Thymus (tissue), 11 donors: ENCODE data around the gene C1orf167. TPM values are rescaled to one million over a fixed set of nuclear protein-coding genes. Genes with fewer than 3 reads are reported as not detected.
A peak's percentile ranks its signal among the peaks of the same experiment; 100 is the strongest.

Experiments
- DNase-seq, 9 donors: peaks; one replicate each; pipeline ENCODE4 v3.0.0-alpha.2; 2013; ENCODE audit warnings: low spot score in 9 of 9, low read depth in 6 of 9, missing footprints in 1 of 9
- H3K27ac ChIP-seq, 2 donors: one replicate each; pipeline ENCODE4 v1.5.1; 2013; ENCODE audit warnings: control low read depth in 1 of 2, low read depth in 1 of 2, low read length in 1 of 2, mild to moderate bottlenecking in 1 of 2, moderate library complexity in 1 of 2
- H3K27me3 ChIP-seq, 2 donors: one replicate each; pipeline ENCODE4 v1.5.1; 2013; ENCODE audit warnings: low read length in 1 of 2; ENCODE audit not compliant: control insufficient read depth in 2 of 2, insufficient read depth in 1 of 2
- H3K36me3 ChIP-seq, 2 donors: one replicate each; pipeline ENCODE4 v1.5.1; 2013; ENCODE audit warnings: low read length in 1 of 2, mild to moderate bottlenecking in 1 of 2, moderate library complexity in 1 of 2; ENCODE audit not compliant: control insufficient read depth in 2 of 2, insufficient read depth in 2 of 2
- H3K4me1 ChIP-seq, 2 donors: one replicate each; pipeline ENCODE4 v1.5.1; 2013; ENCODE audit warnings: low read length in 2 of 2; ENCODE audit not compliant: control insufficient read depth in 2 of 2, insufficient read depth in 2 of 2
- H3K4me3 ChIP-seq, 2 donors: one replicate each; pipeline ENCODE4 v1.5.1; 2013; ENCODE audit warnings: low read length in 2 of 2, control low read depth in 1 of 2, mild to moderate bottlenecking in 1 of 2
- H3K9me3 ChIP-seq, 2 donors: one replicate each; pipeline ENCODE4 v1.5.1; 2013; ENCODE audit warnings: low read length in 1 of 2, mild to moderate bottlenecking in 1 of 2; ENCODE audit not compliant: control insufficient read depth in 2 of 2, insufficient read depth in 1 of 2
- WGBS: extraction: QIAGEN DNeasy Blood & Tissue Kit; methylation state at CpG from one replicate; pipeline ENCODE4 v1.1.7; 2013; 5-methylcytosine and 5-hydroxymethylcytosine counted together
- polyA plus RNA-seq: library from polyadenylated mRNA; stranded (reverse); fragments of 200-250 nt; gene quantifications from one replicate; pipeline ENCODE4 v1.2.3, GENCODE V29; 2013
- total RNA-seq: library from RNA; stranded (reverse); fragments of 120-200 nt; gene quantifications from one replicate; pipeline ENCODE4 v1.2.4, GENCODE V29; 2013
- donor health status: healthy.

Gene C1orf167
- total and polyA plus RNA-seq, 2 donors = 0.14 to 1.5 TPM

GRCh38 chr1:11790101-11790879, 28.3 kb downstream of the C1orf167 start:
- no peak for DNase-seq
- 97% methylated on average over 20 of the region's 20 CpGs for WGBS
- H3K27me3 ChIP-seq = peaks cover 0 to 3% of the 10 kb centered on the region in 2 donors
- peaks cover 27 to 38% of the 10 kb centered on the region in 2 donors for H3K36me3 ChIP-seq
- peaks cover 0 to 6% of the 10 kb centered on the region in 2 donors for H3K4me1 ChIP-seq
- no peaks in the 10 kb centered on the region for H3K9me3 ChIP-seq
- H3K4me3 ChIP-seq = no peak overlapping the region
- H3K27ac ChIP-seq = peak overlapping the region in 1 of 2 donors; percentile 62

DNA sequence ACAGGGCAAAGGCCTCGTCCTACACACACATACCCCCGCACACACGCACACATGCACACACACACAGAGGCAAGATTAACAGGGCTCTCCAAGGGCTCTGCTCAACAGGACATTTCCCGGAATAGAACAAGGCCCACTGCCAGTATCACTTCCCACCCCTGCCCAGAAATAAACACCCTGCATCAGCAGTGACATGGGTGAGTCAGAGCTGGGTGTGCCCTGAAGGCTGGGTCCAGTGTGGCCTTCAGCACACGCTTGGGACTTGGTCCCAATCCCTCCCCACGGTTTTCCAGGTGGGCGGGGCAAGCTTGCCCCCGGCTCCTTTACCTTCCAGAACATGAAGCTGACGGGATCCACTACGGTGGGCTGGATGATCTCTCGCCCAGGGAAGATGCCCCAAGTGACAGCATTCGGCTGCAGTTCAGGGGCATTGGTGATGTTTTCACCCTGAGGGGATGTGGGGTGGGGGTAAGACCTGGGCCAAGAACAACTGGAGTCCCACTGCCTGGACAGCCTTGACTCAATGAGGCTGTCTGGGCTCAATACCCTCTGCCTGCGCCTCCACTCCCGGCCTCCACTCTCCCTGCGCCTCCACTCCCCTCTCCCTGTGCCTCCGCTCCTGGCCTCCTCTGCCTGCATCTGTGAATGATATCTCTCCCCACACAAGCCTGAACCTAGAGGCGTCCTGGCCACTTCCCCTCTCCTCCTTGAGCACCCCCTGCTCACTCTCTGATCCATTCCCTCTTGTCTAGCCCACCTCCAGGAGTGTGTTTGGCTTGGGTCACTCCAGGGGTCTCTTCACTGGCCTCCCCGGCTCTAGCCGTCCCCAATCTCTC, 29.1 kb downstream of the C1orf167 start:
- Histone ChIP-seq H3K9me3 (no peaks in the 10 kb centered on the region), H3K4me3 (no peak overlapping the region), H3K4me1 (peaks cover 0 to 6% of the 10 kb centered on the region in 2 donors), H3K36me3 (peaks cover 35 to 46% of the 10 kb centered on the region in 2 donors), H3K27me3 (no peaks in the 10 kb centered on the region), H3K27ac (peak overlapping the region in 1 of 2 donors; percentile 38)
- 97% methylated on average over 19 of the region's 19 CpGs for WGBS
- DNase-seq = no peak

DNA sequence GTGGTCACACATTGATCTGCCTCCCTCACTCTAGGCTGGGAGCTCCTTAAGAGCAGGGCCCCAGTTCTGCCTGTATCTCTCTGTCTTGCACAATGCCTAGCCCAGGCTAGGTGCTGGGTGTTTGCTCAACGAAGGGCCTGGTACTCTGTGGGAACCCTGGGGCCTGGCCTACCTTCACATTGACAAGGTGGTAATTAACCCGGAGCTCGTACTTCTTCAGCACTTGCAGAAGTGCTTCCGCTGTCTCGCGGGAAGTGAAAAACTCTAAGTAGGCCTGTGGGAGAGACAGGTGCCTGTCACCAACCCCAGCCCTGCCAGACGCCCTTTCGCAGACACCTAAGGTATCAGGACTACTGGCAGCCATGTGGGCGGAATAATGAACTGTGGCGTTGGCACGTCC, 30.1 kb downstream of the C1orf167 start:
- Histone ChIP-seq H3K27ac (peak overlapping the region in 1 of 2 donors; percentile 15), H3K4me1 (peaks cover 0 to 1% of the 10 kb centered on the region in 2 donors), H3K36me3 (peaks cover 37 to 49% of the 10 kb centered on the region in 2 donors), H3K9me3 (no peaks in the 10 kb centered on the region), H3K27me3 (no peaks in the 10 kb centered on the region), H3K4me3 (no peak overlapping the region)
- 96% methylated on average over 11 of the region's 11 CpGs for WGBS
- DNase-seq = no peak

- Histone ChIP-seq H3K27me3 (no peaks in the 10 kb centered on the region), H3K4me1 (no peaks in the 10 kb centered on the region), H3K36me3 (peaks cover 44 to 52% of the 10 kb centered on the region in 2 donors), H3K4me3 (no peak overlapping the region), H3K27ac (no peak overlapping the region), H3K9me3 (no peaks in the 10 kb centered on the region)
- 97% methylated on average over 15 of the region's 15 CpGs for WGBS
- no peak for DNase-seq
Measured at GRCh38 chr1:11793819-11794218, 31.8 kb downstream of the C1orf167 start.

GRCh38 chr1:11794446-11795237, 32.6 kb downstream of the C1orf167 start:
- no peak for DNase-seq
- no peak overlapping the region for H3K27ac ChIP-seq
- H3K27me3 ChIP-seq = no peaks in the 10 kb centered on the region
- no peaks in the 10 kb centered on the region for H3K4me1 ChIP-seq
- WGBS = 94% methylated on average over 19 of the region's 19 CpGs
- H3K36me3 ChIP-seq = peaks cover 49 to 53% of the 10 kb centered on the region in 2 donors
- H3K4me3 ChIP-seq = no peak overlapping the region
- H3K9me3 ChIP-seq = no peaks in the 10 kb centered on the region

DNA sequence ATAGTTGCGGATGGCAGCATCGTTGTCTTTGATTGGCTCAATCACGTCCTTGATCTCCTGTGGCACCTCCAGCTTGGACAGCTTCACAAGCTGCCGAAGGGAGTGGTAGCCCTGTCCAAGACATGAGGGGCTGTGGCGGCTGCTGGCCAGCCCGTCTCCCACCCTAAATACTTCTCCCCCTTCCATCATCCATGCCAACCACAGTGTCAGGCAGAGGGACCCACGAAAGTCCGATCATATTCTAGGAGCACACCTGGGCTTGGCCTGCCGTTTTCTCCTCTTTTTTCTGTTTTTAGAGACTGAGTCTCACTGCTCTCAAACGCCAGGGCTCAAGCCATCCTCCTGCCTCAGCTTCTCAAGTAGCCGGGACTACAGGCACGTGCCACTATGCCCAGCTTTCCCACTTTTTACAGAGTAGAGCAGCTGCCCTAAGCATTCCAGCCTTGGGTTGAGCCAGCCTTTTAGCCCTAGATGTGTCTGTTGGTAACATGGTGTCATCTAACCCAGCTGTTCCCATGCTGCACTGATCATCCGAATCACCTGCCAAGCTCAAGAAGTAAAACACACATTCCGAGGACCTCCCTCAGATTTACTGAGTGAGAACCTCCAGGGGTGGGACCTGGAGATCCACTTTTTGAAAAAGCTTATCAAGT, 33.4 kb downstream of the C1orf167 start:
- Histone ChIP-seq H3K27me3 (no peaks in the 10 kb centered on the region), H3K4me3 (no peak overlapping the region), H3K27ac (no peak overlapping the region), H3K9me3 (no peaks in the 10 kb centered on the region), H3K36me3 (peaks cover 52 to 55% of the 10 kb centered on the region in 2 donors), H3K4me1 (no peaks in the 10 kb centered on the region)
- no peak for DNase-seq
- 94% methylated on average over 14 of the region's 14 CpGs for WGBS

DNA sequence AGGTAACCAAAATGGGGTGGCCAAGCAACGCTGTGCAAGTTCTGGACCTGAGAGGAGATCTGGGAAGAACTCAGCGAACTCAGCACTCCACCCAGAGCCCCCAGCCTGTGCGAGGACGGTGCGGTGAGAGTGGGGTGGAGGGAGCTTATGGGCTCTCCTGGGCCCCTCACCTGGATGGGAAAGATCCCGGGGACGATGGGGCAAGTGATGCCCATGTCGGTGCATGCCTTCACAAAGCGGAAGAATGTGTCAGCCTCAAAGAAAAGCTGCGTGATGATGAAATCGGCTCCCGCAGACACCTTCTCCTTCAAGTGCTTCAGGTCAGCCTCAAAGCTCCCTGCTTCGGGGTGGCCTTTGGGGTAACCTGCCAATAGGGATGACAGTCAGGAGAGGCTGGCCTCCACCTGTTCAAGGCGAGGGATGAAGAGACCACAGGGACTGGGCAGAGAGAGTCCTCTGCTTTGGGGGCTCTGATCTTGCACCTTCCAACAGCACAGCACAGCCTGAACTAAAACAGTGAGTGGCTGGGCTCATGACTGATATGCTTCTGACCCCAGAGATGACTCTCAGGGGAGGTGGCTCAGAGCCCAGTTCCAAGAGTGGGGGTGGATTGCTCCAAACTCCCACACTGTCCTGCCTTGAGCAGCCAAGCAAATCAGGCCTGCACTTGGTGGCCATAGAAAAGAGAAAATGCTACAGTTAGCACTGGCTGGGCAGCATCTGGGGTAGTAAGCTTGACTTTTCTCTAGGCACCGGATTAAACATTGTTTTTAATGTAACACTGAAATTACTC, 34.2 kb downstream of the C1orf167 start:
- no peaks in the 10 kb centered on the region for H3K4me1 ChIP-seq
- peaks cover 53 to 56% of the 10 kb centered on the region in 2 donors for H3K36me3 ChIP-seq
- H3K27me3 ChIP-seq = no peaks in the 10 kb centered on the region
- no peaks in the 10 kb centered on the region for H3K9me3 ChIP-seq
- WGBS = 98% methylated on average over 15 of the region's 15 CpGs
- H3K4me3 ChIP-seq = no peak overlapping the region
- no peak for DNase-seq
- H3K27ac ChIP-seq = no peak overlapping the region
